Brain microvascular endothelial cell (primary cell): ENCODE measurements around the gene FBXO10.

ENCODE experiments used
- DNase-seq: peaks from one replicate; pipeline ENCODE4 v3.0.0-alpha.2; 2020
- H3K27ac ChIP-seq: fragments of 250-450 bp; sonication (Bioruptor Pico); 2 replicates; pipeline ENCODE4 v1.5.1; 2020; ENCODE audit warnings: mild to moderate bottlenecking, moderate library complexity
- H3K27me3 ChIP-seq: fragments of 250-450 bp; sonication (Bioruptor Pico); replicated peaks from 2 replicates; pipeline ENCODE4 v1.5.1; 2020; ENCODE audit warnings: mild to moderate bottlenecking
- H3K36me3 ChIP-seq: fragments of 250-450 bp; sonication (Bioruptor Pico); replicated peaks from 2 replicates; pipeline ENCODE4 v1.5.1; 2020; ENCODE audit warnings: mild to moderate bottlenecking
- H3K4me3 ChIP-seq: 2 replicates; pipeline ENCODE4 v1.5.1; 2011; ENCODE audit warnings: low read depth, mild to moderate bottlenecking, control low read depth, low read length, moderate library complexity
- in situ Hi-C: cut with HindIII; loops from 2 replicates; pipeline ENCODE4 v1.10.0; 2017; ENCODE audit warnings: low sequenced_read_pairs, low pct_ligation_motif_present
- TF ChIP-seq, protein P1 (sequence below): IDR thresholded peaks from 2 replicates; pipeline ENCODE4 v1.5.1; 2011; ENCODE audit warnings: low read depth, mild to moderate bottlenecking, moderate library complexity, low read length, control low read depth, inconsistent platforms; ENCODE audit errors: missing control alignments

The FBXO10 gene

DNA sequence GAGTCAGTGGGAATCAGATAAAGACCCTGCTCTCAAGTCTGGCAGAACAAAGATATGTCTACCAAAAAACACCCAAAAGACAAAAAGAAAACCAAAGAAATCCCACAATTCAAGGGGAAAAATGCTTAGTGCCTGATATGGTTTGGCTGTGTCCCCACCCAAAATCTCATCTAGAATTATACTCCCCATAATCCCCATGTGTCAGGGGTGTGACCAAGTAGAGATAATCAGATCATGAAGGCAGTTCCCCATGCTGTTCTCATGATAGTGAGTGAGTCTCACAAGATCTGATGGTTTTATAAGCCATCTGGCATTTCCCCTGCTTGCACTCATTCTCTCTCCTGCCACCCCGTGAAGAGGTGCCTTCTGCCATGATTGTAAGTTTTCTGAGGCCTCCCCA is 13.4 kb downstream of the FBXO10 start:
- TF ChIP-seq, protein P1, sequence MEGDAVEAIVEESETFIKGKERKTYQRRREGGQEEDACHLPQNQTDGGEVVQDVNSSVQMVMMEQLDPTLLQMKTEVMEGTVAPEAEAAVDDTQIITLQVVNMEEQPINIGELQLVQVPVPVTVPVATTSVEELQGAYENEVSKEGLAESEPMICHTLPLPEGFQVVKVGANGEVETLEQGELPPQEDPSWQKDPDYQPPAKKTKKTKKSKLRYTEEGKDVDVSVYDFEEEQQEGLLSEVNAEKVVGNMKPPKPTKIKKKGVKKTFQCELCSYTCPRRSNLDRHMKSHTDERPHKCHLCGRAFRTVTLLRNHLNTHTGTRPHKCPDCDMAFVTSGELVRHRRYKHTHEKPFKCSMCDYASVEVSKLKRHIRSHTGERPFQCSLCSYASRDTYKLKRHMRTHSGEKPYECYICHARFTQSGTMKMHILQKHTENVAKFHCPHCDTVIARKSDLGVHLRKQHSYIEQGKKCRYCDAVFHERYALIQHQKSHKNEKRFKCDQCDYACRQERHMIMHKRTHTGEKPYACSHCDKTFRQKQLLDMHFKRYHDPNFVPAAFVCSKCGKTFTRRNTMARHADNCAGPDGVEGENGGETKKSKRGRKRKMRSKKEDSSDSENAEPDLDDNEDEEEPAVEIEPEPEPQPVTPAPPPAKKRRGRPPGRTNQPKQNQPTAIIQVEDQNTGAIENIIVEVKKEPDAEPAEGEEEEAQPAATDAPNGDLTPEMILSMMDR, result no peak
- Histone ChIP-seq H3K27ac (no peak overlapping the region), H3K4me3 (no peak overlapping the region), H3K27me3 (no peaks in the 10 kb centered on the region), H3K36me3 (no peaks in the 10 kb centered on the region)
- no peak for DNase-seq
- in situ Hi-C loops, result no loop called here

DNA sequence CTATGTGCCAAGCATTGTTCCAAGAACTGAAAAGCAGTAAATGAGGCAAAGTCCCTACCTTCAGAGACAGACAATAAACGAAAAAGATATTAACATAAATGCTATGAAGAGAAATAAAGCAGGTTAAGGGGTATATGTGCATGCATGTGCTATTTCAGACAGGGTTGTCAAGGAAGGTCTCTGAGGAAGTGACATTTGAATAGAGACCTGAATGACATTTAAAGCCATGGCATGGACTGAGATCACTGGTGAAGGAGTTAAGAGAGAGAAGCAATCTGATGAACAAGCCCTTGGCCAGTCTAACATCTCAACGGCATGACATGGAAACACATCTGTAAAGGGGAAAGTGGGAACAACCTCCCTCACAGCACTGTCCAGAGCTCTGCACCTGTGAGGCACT is 14.5 kb downstream of the FBXO10 start:
- no peak overlapping the region for H3K27ac ChIP-seq
- no peak for DNase-seq
- in situ Hi-C loops, result no loop called here
- no peak overlapping the region for H3K4me3 ChIP-seq
- H3K27me3 ChIP-seq, result no peaks in the 10 kb centered on the region
- no peaks in the 10 kb centered on the region for H3K36me3 ChIP-seq
- TF ChIP-seq, protein P1, result no peak

DNA sequence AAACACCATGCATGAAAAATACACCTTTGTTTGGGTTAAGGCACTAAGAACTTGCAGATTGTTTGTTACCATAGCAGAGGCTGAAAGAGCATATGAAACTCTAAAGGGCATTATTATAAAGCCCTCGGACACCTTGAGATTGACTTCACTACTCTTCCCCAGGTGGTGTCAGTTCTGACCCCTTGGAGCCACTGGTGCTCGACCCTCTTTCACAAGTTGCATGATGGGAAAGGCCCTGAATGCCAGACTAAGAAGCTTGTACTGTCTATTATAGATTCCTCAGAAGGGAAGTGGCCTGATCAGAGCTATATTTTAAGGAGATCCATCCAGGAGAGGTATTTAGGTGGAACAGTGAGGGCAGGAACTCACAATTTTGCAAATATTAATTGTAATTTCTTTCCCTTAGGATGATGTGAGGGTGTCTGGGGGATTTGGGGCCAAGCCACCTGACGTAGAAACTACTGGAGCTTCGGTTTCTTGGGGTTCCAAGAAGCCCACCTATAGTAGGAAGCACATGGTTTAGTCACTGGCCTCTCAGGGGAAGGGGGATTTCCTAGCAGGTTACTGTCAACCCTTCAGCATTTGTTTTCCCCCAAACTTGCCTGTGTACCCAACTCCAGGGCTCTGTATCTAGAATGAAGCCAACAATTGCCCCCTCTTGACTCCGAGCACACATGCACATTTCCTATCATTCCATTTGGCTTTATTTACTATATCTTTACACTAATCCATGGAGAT is 16.2 kb downstream of the FBXO10 start:
- in situ Hi-C loops, result no loop called here
- Histone ChIP-seq H3K27ac (no peak overlapping the region), H3K27me3 (no peaks in the 10 kb centered on the region), H3K4me3 (no peak overlapping the region), H3K36me3 (no peaks in the 10 kb centered on the region)
- TF ChIP-seq, protein P1, result no peak
- DNase-seq, result no peak

DNA sequence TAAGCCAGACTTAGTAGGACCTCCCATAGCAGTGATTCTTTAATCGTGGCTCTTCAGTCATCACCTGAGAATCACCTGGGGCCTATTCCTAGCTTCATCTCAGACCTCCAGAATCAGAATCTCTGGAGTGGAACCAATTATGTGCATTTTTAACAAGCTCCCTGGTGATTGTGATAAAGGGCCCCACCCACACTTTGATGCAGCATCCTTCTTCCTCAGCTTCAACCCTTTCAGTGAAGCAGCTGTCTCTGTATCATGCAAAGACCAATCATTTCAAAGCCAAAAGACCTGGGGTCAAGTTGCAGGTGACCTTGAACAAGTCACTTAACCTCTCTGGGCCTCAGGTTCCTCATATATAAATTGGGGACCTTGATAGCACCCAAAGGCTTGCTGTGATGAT is 17.1 kb downstream of the FBXO10 start:
- no peak for DNase-seq
- in situ Hi-C loops, result no loop called here
- Histone ChIP-seq H3K27ac (no peak overlapping the region), H3K36me3 (no peaks in the 10 kb centered on the region), H3K27me3 (no peaks in the 10 kb centered on the region), H3K4me3 (no peak overlapping the region)
- TF ChIP-seq, protein P1, result no peak

DNA sequence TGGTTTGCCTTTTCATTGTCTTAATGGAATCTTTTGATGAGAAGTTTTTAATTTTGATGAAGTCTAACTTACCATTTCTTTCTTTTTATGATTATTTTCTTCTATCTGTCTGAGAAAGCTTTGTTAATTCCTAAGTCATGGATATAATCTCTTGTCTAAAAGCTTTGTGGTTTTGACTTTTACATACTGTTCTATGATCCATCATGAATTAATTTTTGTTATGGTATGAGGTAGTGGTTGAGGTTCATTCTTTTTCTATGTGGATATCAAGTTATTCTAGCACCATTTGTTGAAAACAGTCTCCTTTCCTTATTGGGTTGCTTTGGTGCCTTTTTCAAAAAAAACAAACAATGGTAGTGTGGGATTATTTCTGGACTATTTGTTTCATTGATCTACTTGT is 20.4 kb downstream of the FBXO10 start:
- H3K27ac ChIP-seq, result peak overlapping the region; percentile 75
- no peaks in the 10 kb centered on the region for H3K36me3 ChIP-seq
- TF ChIP-seq, protein P1, result no peak
- in situ Hi-C loops, result no loop called here
- peak; percentile 1 for DNase-seq
- H3K27me3 ChIP-seq, result no peaks in the 10 kb centered on the region
- H3K4me3 ChIP-seq, result no peak overlapping the region

DNA sequence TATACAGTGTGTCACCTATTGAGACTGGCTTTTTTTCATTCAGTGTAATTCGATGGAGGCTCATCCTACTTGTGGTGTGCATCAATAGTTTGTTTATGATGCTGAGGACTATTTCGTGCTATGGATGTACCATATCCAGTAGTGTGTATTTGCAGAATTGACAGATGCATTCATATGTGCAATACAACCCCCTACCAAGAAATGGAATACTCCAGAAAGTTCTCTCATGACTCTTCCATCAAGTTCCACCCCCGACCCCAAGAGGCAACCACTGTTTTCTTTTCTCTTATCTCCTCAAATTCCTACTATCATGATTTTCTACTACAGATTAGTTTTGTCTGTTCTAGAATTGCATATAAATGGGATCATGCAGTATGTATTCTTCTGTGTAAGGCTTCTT is 21.9 kb downstream of the FBXO10 start:
- TF ChIP-seq, protein P1, result no peak
- in situ Hi-C loops, result no loop called here
- Histone ChIP-seq H3K4me3 (no peak overlapping the region), H3K36me3 (no peaks in the 10 kb centered on the region), H3K27ac (no peak overlapping the region), H3K27me3 (no peaks in the 10 kb centered on the region)
- DNase-seq, result peak; percentile 32
